HCT116 (cell line): ENCODE data around the gene PAX6. TPM values are rescaled to one million over a fixed set of nuclear protein-coding genes. Genes with fewer than 3 reads are reported as not detected.

Source experiments
- ATAC-seq: fragments of 200-7000 bp; cut with Tn5 transposase; 2 replicates; pipeline ENCODE4 v1.9.1; 2020; ENCODE audit warnings: mild to moderate bottlenecking, moderate library complexity
- BruUV-seq: library from RNA; stranded (reverse); fragments of 400-500 nt; replicated peaks from 2 replicates; lab custom pipeline; 2021; lab: Mats Ljungman, UMichigan
- CTCF ChIA-PET: fragments of 300-600 bp; sonication (Branson Sonifier 250); formaldehyde crosslinking; loops from one replicate; lab custom pipeline; 2021; ENCODE audit warnings: antibody characterized with exemption; lab: Charles Lee
- POLR2A ChIA-PET: fragments of 300-600, 350-600 bp; sonication (Branson Sonifier 250); formaldehyde crosslinking; loops from one replicate; lab custom pipeline; 2021; ENCODE audit warnings: antibody characterized with exemption; lab: Charles Lee
- RAD21 ChIA-PET, 2 experiments: fragments of 300-600 bp; sonication (Branson Sonifier 250); formaldehyde crosslinking; loops; one replicate each; lab custom pipeline; 2023; ENCODE audit warnings: low total read pairs in 2 of 2; ENCODE audit not compliant: uncharacterized antibody in 2 of 2, unreplicated experiment in 2 of 2, low non-redundant PET in 1 of 2; lab: Charles Lee
- DNase-seq: peaks from one replicate; pipeline ENCODE4 v3.0.0-alpha.2; 2010; ENCODE audit warnings: low read depth, low spot score
- H2AFZ ChIP-seq: fragments of 200-600 bp; shearing (Covaris generic), sonication (generic); 2 replicates; pipeline ENCODE4 v1.6.1; 2017; ENCODE audit warnings: low read depth, mixed run types, mixed read lengths, antibody characterized with exemption, low read length; ENCODE audit not compliant: poor library complexity, severe bottlenecking
- H3K27ac ChIP-seq: 2 replicates; pipeline ENCODE4 v1.5.1; 2012; ENCODE audit warnings: low read depth, low read length
- H3K27me3 ChIP-seq: fragments of 200-600 bp; sonication (generic); 2 replicates; pipeline ENCODE4 v1.6.1; 2016; ENCODE audit warnings: mixed run types, low read length, mixed read lengths; ENCODE audit not compliant: insufficient read depth
- H3K36me3 ChIP-seq, 2 experiments: fragments of 200-500 bp in 1 of 2; fragments of 200-600 bp in 1 of 2; sonication (Bioruptor generic) in 1 of 2; sonication (generic) in 1 of 2; 2 replicates each; pipeline versions ENCODE4 v1.5.1 to v1.6.1; 2014 to 2016; ENCODE audit warnings: low read length in 2 of 2, inconsistent platforms in 1 of 2, mixed read lengths in 1 of 2, mixed run types in 1 of 2; ENCODE audit not compliant: insufficient read depth in 2 of 2, control insufficient read depth in 1 of 2
- H3K4me1 ChIP-seq, 2 experiments: fragments of 200-600 bp in 1 of 2; sonication (generic) in 1 of 2; 2 replicates each; pipeline versions ENCODE4 v1.5.1 to v1.6.1; 2012 to 2017; ENCODE audit warnings: low read length in 2 of 2, inconsistent platforms in 1 of 2, mild to moderate bottlenecking in 1 of 2, mixed read lengths in 1 of 2, mixed run types in 1 of 2, moderate library complexity in 1 of 2; ENCODE audit not compliant: insufficient read depth in 2 of 2, control insufficient read depth in 1 of 2
- H3K4me2 ChIP-seq: fragments of 200-600 bp; sonication (generic); 2 replicates; pipeline ENCODE4 v1.6.1; 2017; ENCODE audit warnings: mixed run types, low read length, mixed read lengths
- H3K4me3 ChIP-seq, 2 experiments: fragments of 200-600 bp in 1 of 2; sonication (generic) in 1 of 2; replicated peaks in 1 of 2; 2 replicates each; pipeline ENCODE4 v1.5.1; 2011 to 2016; ENCODE audit warnings: low read length in 2 of 2, control low read depth in 1 of 2, low read depth in 1 of 2, mild to moderate bottlenecking in 1 of 2, mixed read lengths in 1 of 2, mixed run types in 1 of 2
- H3K79me2 ChIP-seq: fragments of 200-600 bp; sonication (generic); 2 replicates; pipeline ENCODE4 v1.6.1; 2017; ENCODE audit warnings: mild to moderate bottlenecking, mixed run types, low read length, moderate library complexity, mixed read lengths; ENCODE audit not compliant: insufficient read depth
- H3K9ac ChIP-seq: fragments of 200-600 bp; sonication (generic); 2 replicates; pipeline ENCODE4 v1.6.1; 2016; ENCODE audit warnings: low read length, mixed read lengths
- H3K9me2 ChIP-seq: fragments of 200-600 bp; sonication (generic), shearing (Covaris generic); 2 replicates; pipeline ENCODE4 v1.6.1; 2017; ENCODE audit warnings: mixed run types, mild to moderate bottlenecking, moderate library complexity; ENCODE audit not compliant: insufficient read depth
- H3K9me3 ChIP-seq, 2 experiments: fragments of 200-500 bp in 1 of 2; fragments of 200-600 bp in 1 of 2; sonication (Bioruptor generic) in 1 of 2; sonication (generic) in 1 of 2; 2 replicates each; pipeline ENCODE4 v1.6.1; 2014 to 2017; ENCODE audit warnings: low read length in 2 of 2, mixed read lengths in 2 of 2, inconsistent platforms in 1 of 2, low read depth in 1 of 2, mild to moderate bottlenecking in 1 of 2, mixed run types in 1 of 2, moderate library complexity in 1 of 2; ENCODE audit not compliant: control insufficient read depth in 1 of 2, insufficient read depth in 1 of 2
- H4K20me1 ChIP-seq: fragments of 200-600 bp; sonication (generic), shearing (Covaris generic); 2 replicates; pipeline ENCODE4 v1.6.1; 2017; ENCODE audit warnings: mixed run types, mild to moderate bottlenecking, moderate library complexity; ENCODE audit not compliant: insufficient read depth
- EZH2phosphoT487 ChIP-seq: fragments of 200-600 bp; IDR thresholded peaks from 2 replicates; pipeline ENCODE4 v1.6.1; 2018; ENCODE audit warnings: antibody characterized with exemption, borderline replicate concordance
- MAX ChIP-seq: IDR thresholded peaks from 2 replicates; pipeline ENCODE4 v1.6.1; 2012
- POLR2AphosphoS5 ChIP-seq: IDR thresholded peaks from 2 replicates; pipeline ENCODE4 v1.6.1; 2011; ENCODE audit warnings: mild to moderate bottlenecking, low read depth, low read length, moderate library complexity
- REST ChIP-seq: IDR thresholded peaks from 2 replicates; pipeline ENCODE4 v1.6.1; 2012; ENCODE audit warnings: low read depth
- TCF7L2 ChIP-seq: IDR thresholded peaks from 2 replicates; pipeline ENCODE4 v1.7.0; 2011; ENCODE audit warnings: borderline replicate concordance, inconsistent platforms; ENCODE audit not compliant: insufficient read depth, insufficient read length; ENCODE audit errors: extremely low read depth
- YY1 ChIP-seq: IDR thresholded peaks from 2 replicates; pipeline ENCODE4 v1.6.1; 2011; ENCODE audit warnings: low read length, low read depth, moderate library complexity, mild to moderate bottlenecking; ENCODE audit not compliant: insufficient replicate concordance; ENCODE audit errors: extremely low read depth
- ZFX ChIP-seq: fragments of 450-650 bp; IDR thresholded peaks from 2 replicates; pipeline ENCODE4 v1.6.1; 2017
- intact Hi-C: fragments of 100-400 bp; cut with micrococcal nuclease; formaldehyde crosslinking; loops from 2 replicates; pipeline ENCODE4 v1.10.0; 2022
- total RNA-seq: library from RNA; stranded (reverse); gene quantifications from one replicate; pipeline ENCODE4 v1.2.1, GENCODE V29; 2021; ENCODE audit not compliant: unreplicated experiment

The PAX6 gene
- total RNA-seq, 1 experiment from 2014 or later: 5.3 TPM

- TF ChIP-seq REST (no peak), YY1 (no peak), EZH2phosphoT487 (no peak), ZFX (no peak), MAX (no peak), POLR2AphosphoS5 (no peak)
These were observed 6.7 kb upstream of the PAX6 start (continued) for GRCh38 chr11:31817621-31818424.

GRCh38 chr11:31817054-31817620, 6.0 kb upstream of the PAX6 start:
- H3K4me3 ChIP-seq: peak overlapping the region; percentile 48 to 58
- peak overlapping the region; percentile 20 for H3K9ac ChIP-seq
- H3K27me3 ChIP-seq: no peaks in the 10 kb centered on the region
- intact Hi-C loops: no loop called here
- H3K27ac ChIP-seq: no peak overlapping the region
- ChIA-PET CTCF (no interaction called here), POLR2A (no interaction called here), RAD21 (no interaction called here)
- no peaks in the 10 kb centered on the region for H4K20me1 ChIP-seq
- H3K4me1 ChIP-seq: peaks cover 0 to 6% of the 10 kb centered on the region in 2 experiments; a peak in 1 of 4 replicates
- no peaks in the 10 kb centered on the region for H3K79me2 ChIP-seq
- peak overlapping the region; percentile 76 for H3K4me2 ChIP-seq
- ATAC-seq (peak; percentile 50), DNase-seq (no peak)
- no peaks in the 10 kb centered on the region for H3K9me3 ChIP-seq
- no TSS peak for BruUV-seq
- no peaks in the 10 kb centered on the region for H3K9me2 ChIP-seq
- no peaks in the 10 kb centered on the region for H3K36me3 ChIP-seq
- TF ChIP-seq TCF7L2: no peak
- H2AFZ ChIP-seq: peak overlapping the region; percentile 78
